Smooth muscle cell (in vitro differentiated cells): ENCODE data around the gene BCOR. TPM values are rescaled to one million over a fixed set of nuclear protein-coding genes. Genes with fewer than 3 reads are reported as not detected.
A peak's percentile ranks its signal among the peaks of the same experiment; 100 is the strongest.

Experiments used
- DNase-seq: peaks from one replicate; lab custom pipeline; 2025; ENCODE audit not compliant: unreplicated experiment; lab: John Stamatoyannopoulos, UW
- H2AFZ ChIP-seq: fragments of 200-600 bp; sonication (generic); 2 replicates; pipeline ENCODE4 v1.6.0; 2016; ENCODE audit warnings: antibody characterized with exemption, low read depth, mild to moderate bottlenecking
- H3F3A ChIP-seq: fragments of 200-600 bp; sonication (generic); 2 replicates; pipeline ENCODE4 v1.6.0; 2017; ENCODE audit warnings: antibody characterized with exemption, low read depth
- H3K27ac ChIP-seq: fragments of 200-600 bp; sonication (generic); 2 replicates; pipeline ENCODE4 v1.5.1; 2016; ENCODE audit warnings: low read depth, mild to moderate bottlenecking
- H3K27me3 ChIP-seq: fragments of 200-600 bp; sonication (generic); 2 replicates; pipeline ENCODE4 v1.6.1; 2016; ENCODE audit warnings: low read depth, mild to moderate bottlenecking
- H3K36me3 ChIP-seq: fragments of 200-600 bp; sonication (generic); 2 replicates; pipeline ENCODE4 v1.5.1; 2016; ENCODE audit warnings: low read depth
- H3K4me1 ChIP-seq: fragments of 200-600 bp; sonication (generic); 2 replicates; pipeline ENCODE4 v1.5.1; 2016; ENCODE audit warnings: low read depth
- H3K4me2 ChIP-seq: fragments of 200-600 bp; sonication (generic); 2 replicates; pipeline ENCODE4 v1.6.0; 2016; ENCODE audit warnings: mild to moderate bottlenecking
- H3K4me3 ChIP-seq: fragments of 200-600 bp; sonication (generic); 2 replicates; pipeline ENCODE4 v1.5.1; 2016; ENCODE audit warnings: mild to moderate bottlenecking
- H3K79me2 ChIP-seq: fragments of 200-600 bp; sonication (generic); 2 replicates; pipeline ENCODE4 v1.6.0; 2016; ENCODE audit warnings: low read depth, mild to moderate bottlenecking
- H3K9ac ChIP-seq: fragments of 200-600 bp; sonication (generic); 2 replicates; pipeline ENCODE4 v1.6.0; 2016; ENCODE audit warnings: low read depth
- H3K9me3 ChIP-seq: fragments of 200-600 bp; sonication (generic); replicated peaks from 2 replicates; pipeline ENCODE4 v1.5.1; 2016; ENCODE audit warnings: low read depth
- H4K20me1 ChIP-seq: fragments of 200-600 bp; sonication (generic); 2 replicates; pipeline ENCODE4 v1.6.0; 2016; ENCODE audit warnings: low read depth
- WGBS: methylation state at CpG from one replicate; pipeline ENCODE4 v1.1.7; 2016; ENCODE audit warnings: low lambda C conversion rate; 5-methylcytosine and 5-hydroxymethylcytosine counted together
- polyA plus RNA-seq: library from polyadenylated mRNA; unstranded; fragments of >200 nt; fragmentation: Nextera tagmentation; extraction: Ambion mirVana; gene quantifications from 2 replicates; pipeline ENCODE4 v1.2.1, GENCODE V29; 2016
- total RNA-seq: library from RNA; depleted of rRNA; stranded (reverse); fragments of >200 nt; gene quantifications from 2 replicates; pipeline ENCODE4 v1.2.3, GENCODE V29; 2014
- TF ChIP-seq, protein P1 (sequence below): fragments of 200-600 bp; sonication (generic); IDR thresholded peaks from 2 replicates; pipeline ENCODE4 v1.5.1; 2017; ENCODE audit warnings: borderline replicate concordance, mild to moderate bottlenecking, antibody characterized with exemption; ENCODE audit not compliant: insufficient read depth, poor library complexity, severe bottlenecking

Gene BCOR
- total and polyA plus RNA-seq, 2 experiments from 2014 or later, result 19.5 to 28.0 TPM

DNA sequence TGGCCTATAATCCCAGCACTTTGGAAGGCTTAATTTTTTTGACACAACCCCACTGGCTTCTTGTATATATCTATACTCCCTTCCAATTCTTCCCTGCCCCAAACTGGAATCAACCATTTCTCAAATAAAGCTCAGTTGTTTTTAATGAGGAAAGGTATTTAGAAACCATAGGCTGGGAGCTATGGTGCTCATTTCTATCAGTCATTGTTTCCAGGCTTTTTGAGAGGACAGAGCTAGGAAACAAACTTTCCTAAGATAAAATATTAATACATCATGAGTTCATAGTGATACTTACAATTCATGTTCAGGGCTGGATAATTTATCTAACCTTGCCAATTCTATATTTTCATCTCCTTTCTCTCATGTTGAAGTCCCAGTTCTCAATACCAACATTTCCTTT, 50.3 kb downstream of the BCOR start:
- H3F3A ChIP-seq, result no peaks in the 10 kb centered on the region
- TF ChIP-seq, protein P1, sequence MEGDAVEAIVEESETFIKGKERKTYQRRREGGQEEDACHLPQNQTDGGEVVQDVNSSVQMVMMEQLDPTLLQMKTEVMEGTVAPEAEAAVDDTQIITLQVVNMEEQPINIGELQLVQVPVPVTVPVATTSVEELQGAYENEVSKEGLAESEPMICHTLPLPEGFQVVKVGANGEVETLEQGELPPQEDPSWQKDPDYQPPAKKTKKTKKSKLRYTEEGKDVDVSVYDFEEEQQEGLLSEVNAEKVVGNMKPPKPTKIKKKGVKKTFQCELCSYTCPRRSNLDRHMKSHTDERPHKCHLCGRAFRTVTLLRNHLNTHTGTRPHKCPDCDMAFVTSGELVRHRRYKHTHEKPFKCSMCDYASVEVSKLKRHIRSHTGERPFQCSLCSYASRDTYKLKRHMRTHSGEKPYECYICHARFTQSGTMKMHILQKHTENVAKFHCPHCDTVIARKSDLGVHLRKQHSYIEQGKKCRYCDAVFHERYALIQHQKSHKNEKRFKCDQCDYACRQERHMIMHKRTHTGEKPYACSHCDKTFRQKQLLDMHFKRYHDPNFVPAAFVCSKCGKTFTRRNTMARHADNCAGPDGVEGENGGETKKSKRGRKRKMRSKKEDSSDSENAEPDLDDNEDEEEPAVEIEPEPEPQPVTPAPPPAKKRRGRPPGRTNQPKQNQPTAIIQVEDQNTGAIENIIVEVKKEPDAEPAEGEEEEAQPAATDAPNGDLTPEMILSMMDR, result no peak
- H3K4me2 ChIP-seq, result no peak overlapping the region
- no peaks in the 10 kb centered on the region for H3K27me3 ChIP-seq
- DNase-seq, result no peak
- no peaks in the 10 kb centered on the region for H3K79me2 ChIP-seq
- H2AFZ ChIP-seq, result no peak overlapping the region
- no peaks in the 10 kb centered on the region for H4K20me1 ChIP-seq
- H3K4me1 ChIP-seq, result no peaks in the 10 kb centered on the region
- H3K36me3 ChIP-seq, result peaks cover 36% of the 10 kb centered on the region
- H3K9me3 ChIP-seq, result peaks cover 28% of the 10 kb centered on the region
- no peak overlapping the region for H3K27ac ChIP-seq
- no peak overlapping the region for H3K9ac ChIP-seq
- H3K4me3 ChIP-seq, result no peak overlapping the region

DNA sequence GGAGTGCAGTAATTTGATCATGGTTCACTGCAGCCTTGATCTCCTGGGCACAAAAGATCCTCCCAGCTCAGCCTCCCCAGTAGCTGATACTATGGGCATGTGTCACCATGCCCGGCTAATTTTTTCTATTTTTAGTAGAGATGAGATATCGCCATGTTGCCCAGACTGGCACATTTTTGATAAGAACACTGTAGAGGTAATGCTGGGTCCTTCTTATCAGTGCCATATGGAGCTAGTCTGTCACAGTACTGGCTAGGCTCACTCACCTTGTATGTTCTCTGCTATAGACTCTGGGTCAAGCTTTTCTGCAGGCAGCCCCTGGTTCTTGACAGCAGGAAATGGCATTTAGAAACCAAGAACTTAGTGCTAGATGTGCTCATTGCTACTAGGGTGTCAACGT, 53.9 kb downstream of the BCOR start:
- Histone ChIP-seq H3K36me3 (peaks cover 4% of the 10 kb centered on the region), H3K27ac (no peak overlapping the region), H2AFZ (no peak overlapping the region), H4K20me1 (no peaks in the 10 kb centered on the region), H3K9me3 (no peaks in the 10 kb centered on the region), H3K4me2 (no peak overlapping the region), H3K79me2 (no peaks in the 10 kb centered on the region), H3K27me3 (no peaks in the 10 kb centered on the region), H3K9ac (no peak overlapping the region), H3K4me1 (no peaks in the 10 kb centered on the region), H3F3A (no peaks in the 10 kb centered on the region), H3K4me3 (no peak overlapping the region)
- TF ChIP-seq, protein P1, result no peak
- no peak for DNase-seq
- 90% methylated on average over 3 of the region's 3 CpGs for WGBS

DNA sequence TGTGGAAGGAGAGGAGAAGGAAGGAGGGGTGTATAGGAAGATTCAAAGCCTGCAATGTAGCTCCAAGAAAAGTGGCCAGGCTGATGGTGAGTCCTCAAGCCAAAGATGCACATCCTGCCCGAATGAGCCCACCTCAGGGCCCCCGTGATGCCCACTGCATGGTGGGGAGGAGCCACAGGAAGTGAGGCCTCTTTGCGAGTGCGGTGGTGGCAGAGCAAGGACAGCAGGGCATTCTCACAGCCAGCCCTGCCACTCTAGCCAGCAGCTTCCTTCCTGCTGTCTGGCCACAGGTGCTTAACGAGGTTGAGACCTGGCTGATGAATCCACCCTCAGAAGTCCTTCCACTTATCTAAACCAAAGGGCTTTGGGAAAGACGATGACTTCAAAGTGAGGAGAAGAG, 55.8 kb downstream of the BCOR start:
- Histone ChIP-seq H3K36me3 (no peaks in the 10 kb centered on the region), H3K9ac (no peak overlapping the region), H3K4me1 (no peaks in the 10 kb centered on the region), H2AFZ (no peak overlapping the region), H3K79me2 (no peaks in the 10 kb centered on the region), H3K4me3 (no peak overlapping the region), H3K27me3 (no peaks in the 10 kb centered on the region), H3K9me3 (no peaks in the 10 kb centered on the region), H3K27ac (no peak overlapping the region), H3F3A (no peaks in the 10 kb centered on the region), H3K4me2 (no peak overlapping the region), H4K20me1 (no peaks in the 10 kb centered on the region)
- no peak for DNase-seq
- WGBS, result 79% methylated on average over 6 of the region's 6 CpGs
- TF ChIP-seq, protein P1, result no peak

DNA sequence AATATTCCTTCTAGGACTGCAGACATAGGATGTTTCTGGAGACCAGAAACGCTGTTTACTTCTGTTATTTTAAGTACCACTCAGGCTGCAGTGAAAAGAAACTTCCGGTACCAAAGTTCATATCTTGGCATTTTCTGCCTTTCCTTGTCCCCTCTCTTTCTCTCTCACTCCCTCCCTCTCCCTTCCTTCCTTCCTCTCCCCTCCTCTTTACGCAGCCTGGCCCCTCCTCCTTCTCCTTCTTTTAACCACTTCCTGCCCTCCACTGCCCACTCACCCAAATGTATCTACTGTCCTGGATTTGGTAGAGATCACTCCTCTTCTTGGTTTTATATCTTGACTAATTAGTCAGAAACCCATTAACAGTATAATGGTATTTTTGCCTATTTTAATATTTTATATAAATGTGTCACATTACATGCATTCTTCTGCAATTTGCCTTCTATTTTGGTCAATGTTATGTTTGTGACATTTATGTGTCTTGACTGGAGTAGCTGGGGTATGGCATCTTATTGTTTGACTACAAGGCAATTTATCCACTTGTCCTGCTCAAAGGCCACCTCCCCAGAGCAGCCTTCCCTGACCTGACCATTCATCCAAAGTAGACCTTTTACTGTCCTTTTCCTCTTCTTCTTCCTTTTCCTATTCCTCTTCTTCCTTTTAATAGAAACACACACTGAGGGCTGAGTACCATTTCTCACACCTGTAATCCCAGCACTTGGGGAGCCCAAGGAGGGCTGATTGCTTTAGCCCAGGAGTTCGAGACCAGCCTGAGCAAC, 56.9 kb downstream of the BCOR start:
- Histone ChIP-seq H3K27ac (no peak overlapping the region), H3K9ac (no peak overlapping the region), H2AFZ (peak overlapping the region; percentile 18), H3K36me3 (no peaks in the 10 kb centered on the region), H3F3A (no peaks in the 10 kb centered on the region), H3K4me2 (no peak overlapping the region), H4K20me1 (no peaks in the 10 kb centered on the region), H3K27me3 (no peaks in the 10 kb centered on the region), H3K9me3 (no peaks in the 10 kb centered on the region), H3K79me2 (no peaks in the 10 kb centered on the region), H3K4me1 (no peaks in the 10 kb centered on the region), H3K4me3 (no peak overlapping the region)
- TF ChIP-seq, protein P1, result no peak
- WGBS, result 46% methylated on average over 4 of the region's 4 CpGs
- no peak for DNase-seq
